ENCODE measurements around the gene INPP4B.
A peak's percentile ranks its signal among the peaks of the same experiment; 100 is the strongest.
"Not testable (repeated sequence)": the region's sequence is repeated elsewhere in the genome, so short reads cannot be mapped to it uniquely, and the experiment has no call there.

The INPP4B gene

GRCh38 chr4:142406499-142406835 lies 439.6 kb downstream of the INPP4B start:
- no peak for DNase-seq

DNA sequence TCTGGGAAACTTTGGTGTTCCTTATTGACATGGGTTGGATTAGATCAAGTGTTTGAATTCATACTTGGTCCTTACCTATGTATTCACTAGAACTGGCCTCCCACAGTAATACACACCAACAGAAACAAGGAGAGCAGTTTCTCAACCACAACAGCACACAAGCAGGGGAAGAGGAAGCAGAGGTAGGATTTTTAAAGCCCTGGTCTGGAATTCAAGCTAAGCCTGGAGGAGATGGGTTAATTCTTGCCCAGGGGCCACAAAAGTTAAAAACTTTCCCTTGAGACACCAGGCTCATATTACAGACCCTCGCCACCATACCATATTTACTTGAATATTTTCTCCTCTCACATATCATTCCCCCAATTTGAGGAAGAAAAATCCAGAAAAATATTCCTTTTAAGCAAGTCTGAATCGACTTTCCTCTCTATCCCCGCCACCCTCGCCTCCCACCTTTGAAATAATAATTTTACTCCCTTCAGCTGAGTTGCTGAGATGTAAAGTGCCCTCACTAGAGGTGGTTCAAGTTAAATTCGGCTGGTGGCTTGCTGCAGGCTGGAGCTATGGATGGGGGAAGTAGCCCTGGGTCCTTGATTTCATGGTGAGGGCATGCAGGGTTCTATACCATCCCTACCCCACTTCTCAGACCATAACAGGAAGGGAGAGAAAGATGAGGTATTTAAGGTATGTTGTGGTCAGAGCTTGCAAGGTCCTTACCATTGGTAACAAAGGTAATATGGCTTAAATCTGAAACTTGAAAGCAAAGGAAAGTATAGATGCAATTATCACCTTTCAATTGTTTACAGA lies 440.2 kb downstream of the INPP4B start:
- DNase-seq = no peak

DNA sequence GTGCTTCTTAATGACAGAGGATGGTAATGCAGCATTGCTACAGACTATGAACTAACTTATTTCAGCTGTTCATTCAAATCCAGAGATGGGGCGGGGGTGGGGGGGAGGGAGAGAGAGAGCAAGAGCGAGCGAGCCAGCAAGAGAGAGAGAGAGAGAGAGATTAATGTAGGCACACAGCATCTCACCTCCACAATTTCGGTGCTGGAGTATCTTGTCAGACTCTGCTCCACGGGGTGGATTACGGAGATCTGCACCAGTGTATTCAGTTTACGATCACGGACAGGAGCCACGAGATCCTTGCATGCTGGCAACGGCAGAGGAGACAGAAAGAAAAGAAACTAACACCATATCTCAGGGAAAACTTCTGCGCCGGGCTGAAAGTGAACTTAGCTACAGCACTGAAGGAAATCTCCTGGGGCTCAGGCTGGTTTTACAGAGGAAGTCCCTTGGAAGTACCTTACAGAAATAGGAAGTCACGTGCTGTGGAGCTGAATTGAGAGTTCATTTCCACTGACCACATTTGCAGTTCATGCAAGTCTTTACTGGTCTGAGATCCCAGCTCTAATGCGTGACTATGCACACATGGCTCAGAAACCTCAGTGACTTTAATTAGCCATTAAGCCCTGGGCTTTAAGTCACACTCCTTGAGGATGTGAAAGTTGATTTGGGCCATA lies 440.9 kb downstream of the INPP4B start:
- DNase-seq = no peak

- DNase-seq = no peak
These were observed 441.9 kb downstream of the INPP4B start for GRCh38 chr4:142404191-142404611.

GRCh38 chr4:142402900-142403299 lies 443.2 kb downstream of the INPP4B start:
- DNase-seq = peak in 1 of 2 experiments; percentile 14

- no peak for DNase-seq
These were observed 443.9 kb downstream of the INPP4B start for GRCh38 chr4:142402156-142402555.

- not testable (repeated sequence) for DNase-seq
These were observed 448.6 kb downstream of the INPP4B start for GRCh38 chr4:142397364-142397991.

DNA sequence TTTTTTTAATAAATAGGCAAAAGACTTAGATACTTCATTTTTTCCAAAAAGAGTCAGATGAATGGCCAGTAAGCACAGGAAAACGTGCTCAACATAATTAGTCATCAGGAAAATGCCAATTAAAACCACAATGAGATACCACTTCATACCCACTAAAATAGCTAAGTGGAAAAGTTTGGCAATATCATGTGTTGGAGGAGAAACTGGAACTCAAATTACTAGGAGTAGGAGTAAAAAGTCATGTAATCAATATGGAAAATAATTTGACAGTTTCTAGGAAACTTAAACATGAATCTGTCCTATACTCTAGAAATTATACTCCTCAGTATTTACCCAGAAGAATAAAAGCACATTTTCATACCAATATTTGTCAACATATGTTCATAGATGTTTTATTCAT lies 449.8 kb downstream of the INPP4B start:
- DNase-seq = no peak

GRCh38 chr4:142393127-142393526 lies 453.0 kb downstream of the INPP4B start:
- no peak for DNase-seq

DNA sequence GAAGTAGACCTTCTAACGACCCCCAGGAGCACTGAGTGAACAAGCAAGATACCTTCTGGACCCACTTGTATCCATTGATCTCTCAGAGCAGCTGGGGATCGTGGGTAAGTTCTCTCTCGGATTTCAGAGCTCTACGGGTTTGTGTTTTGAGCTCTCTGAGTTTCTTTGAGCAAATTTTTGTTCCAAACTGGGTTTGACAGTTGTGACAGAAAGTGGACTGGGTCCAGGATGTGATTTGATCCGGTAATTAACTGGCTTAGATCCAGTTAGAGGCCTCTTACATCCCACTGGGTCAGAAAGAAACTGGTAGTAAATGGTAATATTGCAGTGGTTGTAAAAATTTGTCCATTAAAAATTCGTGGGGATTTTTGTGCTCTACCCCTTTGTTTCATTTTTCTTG lies 459.2 kb downstream of the INPP4B start:
- no peak for DNase-seq

GRCh38 chr4:142386449-142386848 lies 459.7 kb downstream of the INPP4B start:
- no peak for DNase-seq

GRCh38 chr4:142383800-142384470 lies 462.2 kb downstream of the INPP4B start:
- no peak for DNase-seq

DNA sequence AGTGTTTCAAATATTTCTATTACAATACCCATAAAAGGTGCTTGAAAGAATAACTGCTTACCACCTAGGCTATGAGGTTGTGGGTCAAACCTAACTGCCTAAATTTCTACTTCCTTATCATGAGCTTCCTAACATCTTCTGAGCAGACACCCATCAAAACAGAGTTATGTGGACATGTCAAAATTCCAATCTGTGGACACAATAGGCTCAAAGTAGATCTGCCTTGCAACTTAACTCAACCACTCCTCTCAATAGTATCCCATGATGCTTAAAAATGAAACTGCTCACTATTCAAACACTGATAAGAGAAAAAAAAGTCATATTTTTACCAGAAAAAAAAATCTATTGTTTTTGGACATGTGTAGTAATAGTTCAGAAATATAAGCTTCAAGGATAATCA lies 462.7 kb downstream of the INPP4B start:
- no peak for DNase-seq

GRCh38 chr4:142380052-142380602 lies 466.0 kb downstream of the INPP4B start:
- no peak for DNase-seq

- peak in 1 of 2 experiments; percentile 23 for DNase-seq
These were observed 466.6 kb downstream of the INPP4B start for GRCh38 chr4:142379277-142380051.

DNA sequence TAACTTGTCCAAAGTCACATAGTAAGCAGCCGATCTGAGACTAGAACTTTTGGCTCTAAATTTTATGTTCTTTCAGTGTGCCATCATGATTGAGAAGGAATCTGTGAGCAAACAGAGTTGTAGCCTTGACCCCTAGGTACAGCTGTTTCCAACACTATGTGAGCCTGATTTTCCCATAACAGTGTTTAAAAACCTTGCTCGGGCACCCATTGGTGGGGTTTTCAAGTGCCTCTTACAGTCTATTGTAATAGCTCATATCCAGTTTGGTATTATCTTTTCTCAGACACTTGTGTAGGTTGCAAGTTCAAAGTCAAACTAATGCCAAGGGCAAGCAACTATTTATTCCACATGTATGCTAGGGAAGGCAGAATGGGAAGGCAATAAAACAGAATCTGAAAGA lies 467.9 kb downstream of the INPP4B start:
- no peak for DNase-seq

DNA sequence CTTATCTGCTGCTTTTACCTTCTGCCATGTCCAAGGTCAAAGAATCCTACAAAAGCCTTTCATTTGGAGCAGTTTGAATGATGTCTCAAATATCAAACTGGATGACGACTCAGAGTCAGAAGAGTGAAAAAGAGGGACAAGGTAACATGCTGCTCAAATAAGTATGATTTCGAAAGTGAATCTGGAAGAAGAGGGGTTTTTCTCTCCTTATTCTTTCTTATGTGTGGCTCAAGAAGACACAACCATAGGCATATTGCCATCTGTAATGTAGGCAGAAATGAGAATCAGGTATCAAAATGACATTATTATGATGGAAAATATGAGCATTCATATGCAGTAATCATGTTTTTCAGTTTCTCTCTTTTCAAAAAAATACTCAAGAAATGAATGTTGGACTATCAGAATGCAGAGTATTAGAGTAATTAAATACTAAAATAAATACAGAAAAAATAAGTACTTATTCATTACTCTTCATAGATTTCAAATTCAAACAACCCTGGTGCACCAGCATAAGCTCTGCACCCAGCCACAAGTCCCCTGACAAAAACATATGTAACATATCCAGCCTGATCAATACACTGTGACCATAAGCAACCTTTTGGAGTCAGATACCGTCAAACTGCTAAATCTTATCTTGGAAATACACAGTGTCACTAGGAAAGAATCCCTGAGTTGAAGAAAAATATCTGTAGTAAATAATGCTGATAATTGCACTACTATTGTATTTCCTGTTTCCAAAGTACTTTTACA lies 468.6 kb downstream of the INPP4B start:
- DNase-seq = no peak

DNA sequence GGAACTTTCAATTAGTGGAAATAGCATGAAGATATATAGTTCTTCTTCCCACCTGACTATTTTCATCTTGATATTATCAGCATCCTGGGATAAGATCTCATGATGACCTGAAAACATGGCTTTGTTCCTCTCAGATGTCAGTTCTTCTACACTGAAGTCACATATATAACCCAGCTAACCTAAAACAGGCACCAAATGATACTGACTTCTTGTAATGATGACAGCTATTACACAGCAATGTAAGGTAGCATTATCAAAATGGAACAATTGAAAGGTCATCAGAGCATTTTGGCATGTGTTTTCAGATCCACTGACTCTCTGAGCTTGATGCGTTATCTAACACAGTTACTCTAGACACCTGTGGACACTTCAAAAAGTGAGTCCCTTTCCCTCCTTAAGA lies 469.9 kb downstream of the INPP4B start:
- no peak for DNase-seq

DNA sequence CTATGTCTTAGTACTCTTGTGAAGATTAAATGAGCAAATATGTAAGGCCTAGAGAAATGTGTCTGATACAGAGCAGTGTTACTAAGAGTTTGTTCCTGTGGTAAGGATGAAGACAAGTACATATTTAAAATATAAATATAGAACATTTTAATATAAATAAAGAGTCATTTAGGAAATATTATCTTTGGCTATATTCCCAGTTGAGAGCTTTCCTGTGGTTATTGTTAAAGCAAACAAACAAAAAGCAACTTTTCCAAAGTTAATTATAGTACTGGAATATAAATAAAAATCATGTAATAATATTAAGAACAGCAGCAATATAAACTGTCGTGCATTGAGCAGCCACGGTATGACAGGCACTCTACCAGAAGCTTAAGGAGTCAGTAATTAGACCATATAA lies 472.5 kb downstream of the INPP4B start:
- DNase-seq = no peak

DNA sequence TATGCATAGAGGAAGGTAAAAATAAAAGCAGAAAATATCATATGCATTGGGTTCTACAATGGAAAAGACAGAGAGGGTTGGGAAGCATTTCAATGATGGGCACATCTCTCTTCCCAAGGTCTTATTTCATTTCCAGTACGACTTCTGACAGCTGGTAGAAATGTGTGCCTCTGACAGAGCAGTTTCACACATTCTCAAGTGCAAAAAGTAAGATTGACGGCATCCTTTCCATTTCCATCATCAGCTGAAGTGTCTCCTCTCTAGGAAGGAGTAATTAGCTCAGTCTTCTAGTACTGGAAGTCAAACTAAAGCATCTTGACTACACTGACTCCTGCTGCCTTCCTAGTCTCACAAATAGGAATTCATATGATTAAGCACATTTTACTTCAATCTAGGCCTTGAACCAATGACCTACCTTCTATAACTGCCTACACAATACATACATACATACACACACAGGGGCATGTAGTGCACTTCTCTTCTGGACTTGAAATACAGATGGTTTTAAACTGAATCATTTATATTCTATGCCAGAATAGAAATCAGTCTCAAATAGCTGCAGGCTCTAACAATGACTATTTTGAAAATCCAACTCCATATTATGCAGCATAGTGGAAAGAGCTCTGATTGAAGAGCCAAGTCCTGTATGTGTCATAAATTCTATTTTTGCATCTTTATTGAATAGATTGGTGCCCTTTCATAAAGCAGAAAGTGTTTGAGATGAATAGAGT lies 473.4 kb downstream of the INPP4B start:
- DNase-seq = no peak

DNA sequence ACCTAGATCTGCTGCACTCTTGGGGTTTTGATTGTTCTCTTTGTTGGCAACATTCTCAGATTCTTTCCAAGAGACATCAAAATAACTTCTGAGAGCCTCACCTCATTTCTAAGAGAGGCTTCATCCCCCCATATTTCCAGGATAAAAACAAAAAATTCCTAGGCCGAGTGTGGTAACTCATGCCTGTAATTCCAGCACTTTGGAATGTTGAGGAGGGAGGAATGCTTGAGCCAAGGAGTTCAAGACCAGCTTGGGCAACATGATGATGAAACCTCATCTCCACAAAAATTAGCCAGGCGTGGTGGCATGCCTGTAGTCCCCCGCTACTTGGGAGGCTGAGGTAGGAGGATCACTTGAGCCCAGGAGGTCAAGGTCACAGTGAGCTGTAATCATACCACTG lies 477.0 kb downstream of the INPP4B start:
- no peak for DNase-seq

Measured in NCI-H446 (cell line).